GM20000 (cell line): ENCODE measurements around the gene PTPRN2.

Experiments
- DNase-seq: peaks from one replicate; pipeline ENCODE4 v3.0.0; 2012; ENCODE audit warnings: low spot score
- TF ChIP-seq, protein P1 (sequence below): IDR thresholded peaks from 2 replicates; pipeline ENCODE4 v1.5.1; 2012; ENCODE audit warnings: mild to moderate bottlenecking, control low read depth; ENCODE audit errors: extremely low read depth, missing control alignments

PTPRN2 gene

DNA sequence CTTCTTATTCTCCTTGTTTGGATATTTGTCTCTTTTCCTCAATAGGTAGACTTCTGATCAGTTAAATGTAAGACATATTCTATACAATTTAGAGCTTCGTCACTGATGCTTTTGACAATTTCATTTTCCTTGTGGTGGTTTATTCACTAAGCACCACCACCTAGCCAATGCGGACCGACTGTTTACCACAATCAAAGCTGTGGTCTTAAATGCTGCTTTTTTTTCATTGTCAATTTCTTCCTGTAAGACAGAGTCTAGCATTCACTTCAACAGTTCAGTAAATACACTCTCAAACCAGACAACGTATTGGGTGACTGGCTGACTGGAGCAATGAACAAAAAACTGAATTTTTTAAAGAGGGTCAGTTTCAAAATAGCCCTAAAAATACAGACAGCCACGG is 1011.8 kb downstream of the PTPRN2 start:
- no peak for DNase-seq
- TF ChIP-seq, protein P1, sequence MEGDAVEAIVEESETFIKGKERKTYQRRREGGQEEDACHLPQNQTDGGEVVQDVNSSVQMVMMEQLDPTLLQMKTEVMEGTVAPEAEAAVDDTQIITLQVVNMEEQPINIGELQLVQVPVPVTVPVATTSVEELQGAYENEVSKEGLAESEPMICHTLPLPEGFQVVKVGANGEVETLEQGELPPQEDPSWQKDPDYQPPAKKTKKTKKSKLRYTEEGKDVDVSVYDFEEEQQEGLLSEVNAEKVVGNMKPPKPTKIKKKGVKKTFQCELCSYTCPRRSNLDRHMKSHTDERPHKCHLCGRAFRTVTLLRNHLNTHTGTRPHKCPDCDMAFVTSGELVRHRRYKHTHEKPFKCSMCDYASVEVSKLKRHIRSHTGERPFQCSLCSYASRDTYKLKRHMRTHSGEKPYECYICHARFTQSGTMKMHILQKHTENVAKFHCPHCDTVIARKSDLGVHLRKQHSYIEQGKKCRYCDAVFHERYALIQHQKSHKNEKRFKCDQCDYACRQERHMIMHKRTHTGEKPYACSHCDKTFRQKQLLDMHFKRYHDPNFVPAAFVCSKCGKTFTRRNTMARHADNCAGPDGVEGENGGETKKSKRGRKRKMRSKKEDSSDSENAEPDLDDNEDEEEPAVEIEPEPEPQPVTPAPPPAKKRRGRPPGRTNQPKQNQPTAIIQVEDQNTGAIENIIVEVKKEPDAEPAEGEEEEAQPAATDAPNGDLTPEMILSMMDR, result no peak

DNA sequence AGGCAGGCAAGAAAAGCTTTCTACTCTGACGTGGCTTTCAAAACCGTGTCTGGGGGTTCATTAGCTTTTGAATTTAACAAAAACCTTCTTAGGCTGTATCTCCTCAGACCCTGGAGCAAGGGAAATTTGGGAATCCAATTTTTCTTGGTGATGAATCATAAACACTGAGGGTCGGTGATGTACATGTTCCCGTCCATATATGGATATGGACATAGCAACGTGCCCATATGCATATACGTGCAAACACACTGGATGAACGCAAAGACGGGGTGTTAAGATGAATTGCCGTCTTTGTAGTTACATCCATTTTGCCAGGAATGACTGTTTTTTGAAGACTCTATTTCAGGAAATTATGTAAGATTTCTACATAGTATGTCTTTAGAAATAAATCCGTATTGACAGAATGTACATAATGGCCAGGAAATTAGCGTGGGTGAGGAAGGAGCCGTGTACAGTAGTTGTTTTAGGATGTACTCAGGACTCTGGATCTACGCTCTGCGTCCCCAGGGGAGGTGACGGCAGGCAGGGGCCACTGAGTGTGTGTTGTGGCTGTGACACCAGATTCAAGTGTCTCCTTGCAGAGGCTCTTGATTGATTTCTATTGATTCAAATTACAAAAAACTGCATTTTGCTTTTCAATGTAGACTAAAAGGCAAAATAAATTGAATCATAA is 1012.6 kb downstream of the PTPRN2 start:
- TF ChIP-seq, protein P1, result no peak
- no peak for DNase-seq

DNA sequence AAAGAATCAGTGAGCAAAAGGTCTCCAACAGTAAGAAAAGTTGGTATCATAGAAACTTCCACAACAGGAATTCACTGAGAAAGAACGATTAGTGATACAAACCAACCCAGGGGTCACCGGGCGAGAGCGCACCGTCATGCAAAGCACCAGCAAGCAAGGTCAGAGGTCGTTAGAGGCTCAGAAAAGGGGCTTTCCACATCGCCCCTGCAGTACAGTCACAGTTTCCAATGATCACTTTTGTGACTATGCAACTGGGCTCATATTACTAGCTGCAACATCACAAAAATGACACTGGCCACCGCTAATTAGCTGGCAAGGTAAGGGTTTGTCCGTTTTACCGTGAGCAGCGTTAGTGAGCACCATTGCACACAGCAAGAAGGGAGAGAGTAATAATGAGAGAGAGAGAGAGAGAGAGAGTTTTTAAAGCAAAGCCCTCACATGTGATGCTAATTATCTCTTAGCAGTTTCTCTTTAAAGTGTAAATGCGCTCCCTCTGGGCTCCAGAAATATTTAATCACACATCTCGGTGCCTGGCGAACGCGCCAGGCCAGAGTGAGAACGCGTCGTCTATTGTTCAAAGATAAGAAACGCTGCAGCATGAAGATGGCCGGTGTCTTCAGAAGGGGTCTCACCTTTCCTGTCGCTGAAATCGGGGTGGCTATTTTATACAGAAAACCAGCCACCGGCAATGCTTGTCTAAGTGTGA is 1013.4 kb downstream of the PTPRN2 start:
- TF ChIP-seq, protein P1, result no peak
- DNase-seq, result no peak

DNA sequence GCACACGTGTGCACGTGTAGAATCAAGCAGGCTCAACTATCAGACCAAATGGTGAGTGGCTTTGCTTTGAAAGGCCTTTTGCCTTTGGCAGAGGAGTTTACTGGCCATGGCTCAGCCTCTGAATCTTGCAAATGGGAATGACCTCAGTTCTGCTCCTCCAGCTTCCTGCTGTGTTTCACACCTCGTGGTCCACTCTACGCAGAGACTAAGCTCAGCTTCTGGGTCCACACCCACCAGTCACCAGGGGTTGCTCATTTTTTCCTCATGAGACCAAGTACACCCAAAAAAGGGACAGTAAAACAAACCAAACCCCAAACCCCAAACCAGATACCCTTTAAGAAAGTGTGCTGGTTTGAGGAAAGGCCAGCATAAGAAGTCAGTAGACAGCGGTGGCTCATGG is 1014.4 kb downstream of the PTPRN2 start:
- TF ChIP-seq, protein P1, result no peak
- DNase-seq, result no peak

DNA sequence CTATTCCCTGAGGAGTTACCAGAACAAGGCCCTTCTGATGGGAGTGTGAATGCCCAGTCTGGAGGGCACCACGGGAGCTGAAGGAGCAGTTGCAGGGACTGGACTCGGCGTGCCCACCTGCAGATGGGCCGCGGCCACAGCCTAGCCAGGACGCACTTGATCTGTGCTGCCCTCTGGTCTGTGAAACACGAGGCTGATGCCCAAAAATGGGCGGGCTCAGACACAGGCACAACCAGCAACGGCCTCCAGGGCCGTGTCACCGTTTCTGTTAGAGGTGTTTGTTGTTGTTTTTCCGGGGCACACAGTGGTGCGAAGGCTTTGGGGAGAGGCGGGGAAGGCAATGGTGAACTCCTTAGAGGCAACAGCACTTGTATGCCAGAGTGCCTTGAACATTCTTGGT is 1015.0 kb downstream of the PTPRN2 start:
- DNase-seq, result no peak

DNA sequence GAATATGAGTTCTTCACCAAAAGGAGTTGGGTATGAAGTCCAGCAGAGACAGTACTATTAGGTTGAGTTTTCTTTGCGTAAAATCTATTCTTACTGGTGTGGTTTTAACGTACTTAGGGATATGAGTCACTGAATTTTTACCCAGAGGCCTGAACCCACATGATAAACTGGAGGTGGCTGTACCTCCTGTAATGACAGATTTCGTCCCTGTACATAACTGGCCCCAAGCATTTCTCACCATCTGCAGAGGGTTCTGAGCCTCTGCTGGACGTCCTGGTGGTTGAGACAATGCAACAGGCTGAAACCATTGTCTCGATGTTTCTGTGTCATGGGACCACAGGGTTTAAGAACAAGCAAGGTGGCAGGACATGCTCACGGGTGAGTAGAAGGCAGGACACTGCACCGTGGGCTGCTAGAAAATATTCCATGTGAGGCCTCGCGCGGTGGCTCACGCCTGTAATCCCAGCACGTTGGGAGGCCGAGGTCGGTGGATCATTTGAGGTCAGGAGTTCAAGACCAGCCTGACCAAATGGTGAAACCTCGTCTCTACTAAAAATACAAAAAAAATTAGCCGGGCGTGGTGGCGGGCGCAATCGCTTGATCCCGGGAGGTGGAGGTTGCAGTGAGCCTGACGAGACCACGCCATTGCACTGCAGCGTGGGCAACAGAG is 1017.0 kb downstream of the PTPRN2 start:
- TF ChIP-seq, protein P1, result no peak
- DNase-seq, result no peak

More for the DNA sequence above, 1015.0 kb downstream of the PTPRN2 start:
- TF ChIP-seq, protein P1, result no peak

DNA sequence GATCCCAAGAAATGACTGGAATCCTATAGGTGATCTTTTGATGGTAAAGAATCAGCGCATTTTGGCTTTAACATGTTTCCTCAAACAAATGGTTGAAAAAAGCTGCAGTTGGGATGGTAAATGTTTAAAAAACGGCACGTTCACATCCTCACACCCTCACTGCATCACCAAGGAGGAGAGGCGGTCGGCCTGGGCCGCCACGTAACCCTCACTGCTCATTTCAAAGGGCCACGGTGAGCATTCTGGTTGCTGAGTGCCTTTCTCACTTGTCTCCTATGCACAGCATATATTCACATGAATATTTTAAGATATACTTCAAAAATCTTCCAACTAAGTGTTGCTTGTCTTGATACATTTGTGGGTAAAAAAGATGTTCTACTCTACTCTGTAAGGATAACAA is 1017.7 kb downstream of the PTPRN2 start:
- TF ChIP-seq, protein P1, result no peak
- no peak for DNase-seq
